ENCODE data around the gene AS3MT. TPM values are rescaled to one million over a fixed set of nuclear protein-coding genes. Genes with fewer than 3 reads are reported as not detected.
"Not testable (repeated sequence)": the region's sequence is repeated elsewhere in the genome, so short reads cannot be mapped to it uniquely, and the experiment has no call there.

AS3MT gene
- total RNA-seq, 3 donors from 2014 or later = 0.27 to 1.6 TPM; not detected in 1

- intact Hi-C loops (cut with DNase I, micrococcal nuclease) = no loop called here
- DNase-seq (no peak), ATAC-seq (no peak)
- TF ChIP-seq CTCF (IDR thresholded peaks at IDR 0.05) = no peak
- Histone ChIP-seq H3K36me3 (ENCODE audit: low read depth) (no peaks in the 10 kb centered on the region), H3K4me3 (no peak overlapping the region), H3K4me1 (ENCODE audit: low read depth) (no peaks in the 10 kb centered on the region), H3K9me3 (peaks cover 4% of the 10 kb centered on the region)
Measured at GRCh38 chr10:102845352-102845902, 23.8 kb upstream of the AS3MT start.

- H3K4me1 ChIP-seq (ENCODE audit: low read depth) = no peaks in the 10 kb centered on the region
- no peak overlapping the region for H3K4me3 ChIP-seq
- no peaks in the 10 kb centered on the region for H3K36me3 ChIP-seq (ENCODE audit: low read depth)
- no peak for TF ChIP-seq CTCF (IDR thresholded peaks at IDR 0.05)
- no peaks in the 10 kb centered on the region for H3K9me3 ChIP-seq
- no peak for ATAC-seq
- DNase-seq = no peak
- intact Hi-C loops (cut with DNase I, micrococcal nuclease) = no loop called here
Measured at GRCh38 chr10:102850025-102850518, 19.2 kb upstream of the AS3MT start.

GRCh38 chr10:102853237-102853636 is 16.0 kb upstream of the AS3MT start:
- H3K4me1 ChIP-seq (ENCODE audit: low read depth); H3K4me3 ChIP-seq; H3K36me3 ChIP-seq (ENCODE audit: low read depth); DNase-seq; ATAC-seq; intact Hi-C loops (cut with DNase I, micrococcal nuclease); H3K9me3 ChIP-seq: not testable (repeated sequence)

- intact Hi-C loops (cut with DNase I, micrococcal nuclease); H3K36me3 ChIP-seq (ENCODE audit: low read depth); DNase-seq; H3K9me3 ChIP-seq; H3K4me3 ChIP-seq; H3K4me1 ChIP-seq (ENCODE audit: low read depth); ATAC-seq: not testable (repeated sequence)
Measured at GRCh38 chr10:102855731-102856436, 13.4 kb upstream of the AS3MT start.

GRCh38 chr10:102856758-102857424 is 12.4 kb upstream of the AS3MT start:
- Histone ChIP-seq H3K4me1 (ENCODE audit: low read depth) (no peaks in the 10 kb centered on the region), H3K36me3 (ENCODE audit: low read depth) (no peaks in the 10 kb centered on the region), H3K9me3 (no peaks in the 10 kb centered on the region), H3K4me3 (no peak overlapping the region)
- intact Hi-C loops (cut with DNase I, micrococcal nuclease) = no loop called here
- ATAC-seq (no peak), DNase-seq (no peak)
- TF ChIP-seq CTCF (IDR thresholded peaks at IDR 0.05) = no peak

GRCh38 chr10:102859911-102860310 is 9.4 kb upstream of the AS3MT start:
- no peaks in the 10 kb centered on the region for H3K9me3 ChIP-seq
- no peaks in the 10 kb centered on the region for H3K4me1 ChIP-seq (ENCODE audit: low read depth)
- no peak for DNase-seq
- ATAC-seq = no peak
- TF ChIP-seq CTCF (IDR thresholded peaks at IDR 0.05) = no peak
- intact Hi-C loops (cut with DNase I, micrococcal nuclease) = no loop called here
- no peak overlapping the region for H3K4me3 ChIP-seq
- H3K36me3 ChIP-seq (ENCODE audit: low read depth) = no peaks in the 10 kb centered on the region

Data from mucosa of descending colon (tissue), 3 donors.